ENCODE data around the gene SETD1B. TPM values are rescaled to one million over a fixed set of nuclear protein-coding genes. Genes with fewer than 3 reads are reported as not detected.

SETD1B gene
- total and polyA plus RNA-seq, 2 donors (not counting 1 experiment from before 2014, with no cell fraction given): 1.2 to 3.5 TPM

DNA sequence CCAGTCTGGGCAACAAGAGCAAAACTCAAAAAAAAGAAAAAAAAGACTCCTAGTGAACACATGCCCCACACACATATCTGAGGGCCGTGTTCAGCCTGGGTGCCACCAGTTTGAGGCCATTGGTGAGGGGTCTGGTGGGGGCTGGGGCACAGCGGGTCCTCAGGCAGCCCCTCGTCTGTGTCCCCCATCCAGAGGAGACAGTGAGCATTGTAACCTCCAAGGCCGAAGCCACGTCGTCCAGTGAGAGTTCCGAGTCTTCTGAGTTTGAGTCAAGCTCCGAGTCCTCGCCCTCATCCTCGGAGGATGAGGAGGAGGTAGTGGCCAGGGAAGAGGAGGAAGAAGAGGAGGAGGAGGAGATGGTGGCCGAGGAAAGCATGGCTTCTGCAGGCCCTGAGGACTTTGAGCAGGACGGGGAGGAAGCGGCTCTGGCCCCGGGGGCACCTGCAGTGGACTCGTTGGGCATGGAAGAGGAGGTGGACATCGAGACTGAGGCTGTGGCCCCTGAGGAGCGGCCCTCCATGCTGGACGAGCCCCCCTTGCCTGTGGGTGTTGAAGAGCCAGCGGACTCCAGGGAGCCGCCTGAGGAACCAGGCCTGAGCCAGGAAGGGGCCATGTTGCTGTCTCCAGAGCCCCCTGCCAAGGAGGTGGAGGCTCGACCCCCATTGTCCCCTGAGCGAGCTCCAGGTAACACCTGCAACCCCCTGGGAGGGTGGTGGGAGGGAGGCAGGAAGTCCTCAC lies 15.6 kb downstream of the SETD1B start:
- H3K4me2 ChIP-seq (ENCODE audit: extremely low read depth, insufficient read depth, low read length): no peak overlapping the region
- H3K27ac ChIP-seq (ENCODE audit: insufficient read depth, low read length): no peak overlapping the region
- no peaks in the 10 kb centered on the region for H3K4me1 ChIP-seq (ENCODE audit: control insufficient read depth, extremely low read depth, insufficient read depth, low read length)
- peaks cover 14% of the 10 kb centered on the region for H3K79me2 ChIP-seq (ENCODE audit: control insufficient read depth, insufficient read depth, low read length)
- TF ChIP-seq, protein P1, sequence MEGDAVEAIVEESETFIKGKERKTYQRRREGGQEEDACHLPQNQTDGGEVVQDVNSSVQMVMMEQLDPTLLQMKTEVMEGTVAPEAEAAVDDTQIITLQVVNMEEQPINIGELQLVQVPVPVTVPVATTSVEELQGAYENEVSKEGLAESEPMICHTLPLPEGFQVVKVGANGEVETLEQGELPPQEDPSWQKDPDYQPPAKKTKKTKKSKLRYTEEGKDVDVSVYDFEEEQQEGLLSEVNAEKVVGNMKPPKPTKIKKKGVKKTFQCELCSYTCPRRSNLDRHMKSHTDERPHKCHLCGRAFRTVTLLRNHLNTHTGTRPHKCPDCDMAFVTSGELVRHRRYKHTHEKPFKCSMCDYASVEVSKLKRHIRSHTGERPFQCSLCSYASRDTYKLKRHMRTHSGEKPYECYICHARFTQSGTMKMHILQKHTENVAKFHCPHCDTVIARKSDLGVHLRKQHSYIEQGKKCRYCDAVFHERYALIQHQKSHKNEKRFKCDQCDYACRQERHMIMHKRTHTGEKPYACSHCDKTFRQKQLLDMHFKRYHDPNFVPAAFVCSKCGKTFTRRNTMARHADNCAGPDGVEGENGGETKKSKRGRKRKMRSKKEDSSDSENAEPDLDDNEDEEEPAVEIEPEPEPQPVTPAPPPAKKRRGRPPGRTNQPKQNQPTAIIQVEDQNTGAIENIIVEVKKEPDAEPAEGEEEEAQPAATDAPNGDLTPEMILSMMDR (conservative IDR thresholded peaks at IDR 0.05 in 1 of 2, IDR thresholded peaks at IDR 0.05 in 1 of 2; ENCODE audit: low read depth in 1 of 2, low read length in 2 of 2): no peak
- no peak for DNase-seq (ENCODE audit: low read depth in 2 of 2)
- peaks cover 58% of the 10 kb centered on the region for H3K36me3 ChIP-seq (ENCODE audit: control insufficient read depth, insufficient read depth, low read length)
- H3K27me3 ChIP-seq (ENCODE audit: control insufficient read depth, insufficient read depth, low read length): no peaks in the 10 kb centered on the region
- H4K20me1 ChIP-seq (ENCODE audit: control insufficient read depth, extremely low read depth, insufficient read depth, low read length): no peaks in the 10 kb centered on the region
- no peak overlapping the region for H3K9ac ChIP-seq (ENCODE audit: insufficient read depth, low read length)
- no peak overlapping the region for H2AFZ ChIP-seq (ENCODE audit: low read length)
- H3K4me3 ChIP-seq (replicated peaks in 1 of 4; ENCODE audit: control extremely low read depth in 1 of 4, insufficient read depth in 1 of 4, low read depth in 3 of 4, low read length in 4 of 4): no peak overlapping the region
- H3K9me3 ChIP-seq (ENCODE audit: control insufficient read depth, insufficient read depth, low read depth, low read length): no peaks in the 10 kb centered on the region

DNA sequence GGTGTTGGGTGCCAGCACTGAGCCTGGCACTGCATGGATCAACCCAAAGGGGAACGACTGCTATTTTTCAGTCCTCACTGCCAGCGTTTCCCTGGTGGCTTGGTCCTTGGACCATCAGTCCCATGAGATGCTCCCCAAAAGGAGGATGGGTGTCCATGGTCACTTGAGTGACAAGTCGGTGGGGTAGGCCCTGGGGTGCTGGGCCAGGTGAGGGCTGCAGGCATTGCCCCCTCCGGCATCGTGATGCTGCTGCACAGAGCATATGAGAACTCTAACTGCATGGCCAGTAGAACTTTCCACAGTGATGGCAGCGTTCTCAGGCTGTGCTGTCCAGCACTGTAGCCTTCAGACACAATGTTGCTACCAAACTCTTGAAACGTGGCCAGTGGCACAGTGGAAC lies 16.2 kb downstream of the SETD1B start:
- no peaks in the 10 kb centered on the region for H3K4me1 ChIP-seq (ENCODE audit: control insufficient read depth, extremely low read depth, insufficient read depth, low read length)
- no peak for TF ChIP-seq EZH2 (IDR thresholded peaks at IDR 0.05; ENCODE audit: low read length, missing control alignments)
- TF ChIP-seq, protein P1 (conservative IDR thresholded peaks at IDR 0.05 in 1 of 2, IDR thresholded peaks at IDR 0.05 in 1 of 2; ENCODE audit: low read depth in 1 of 2, low read length in 2 of 2): no peak
- no peak overlapping the region for H2AFZ ChIP-seq (ENCODE audit: low read length)
- H3K9ac ChIP-seq (ENCODE audit: insufficient read depth, low read length): no peak overlapping the region
- no peaks in the 10 kb centered on the region for H4K20me1 ChIP-seq (ENCODE audit: control insufficient read depth, extremely low read depth, insufficient read depth, low read length)
- no peaks in the 10 kb centered on the region for H3K27me3 ChIP-seq (ENCODE audit: control insufficient read depth, insufficient read depth, low read length)
- DNase-seq (ENCODE audit: low read depth in 2 of 2): no peak
- no peak overlapping the region for H3K4me2 ChIP-seq (ENCODE audit: extremely low read depth, insufficient read depth, low read length)
- H3K9me3 ChIP-seq (ENCODE audit: control insufficient read depth, insufficient read depth, low read depth, low read length): no peaks in the 10 kb centered on the region
- no peak overlapping the region for H3K27ac ChIP-seq (ENCODE audit: insufficient read depth, low read length)
- H3K36me3 ChIP-seq (ENCODE audit: control insufficient read depth, insufficient read depth, low read length): peaks cover 55% of the 10 kb centered on the region
- H3K79me2 ChIP-seq (ENCODE audit: control insufficient read depth, insufficient read depth, low read length): peaks cover 8% of the 10 kb centered on the region
- H3K4me3 ChIP-seq (replicated peaks in 1 of 4; ENCODE audit: control extremely low read depth in 1 of 4, insufficient read depth in 1 of 4, low read depth in 3 of 4, low read length in 4 of 4): no peak overlapping the region

DNA sequence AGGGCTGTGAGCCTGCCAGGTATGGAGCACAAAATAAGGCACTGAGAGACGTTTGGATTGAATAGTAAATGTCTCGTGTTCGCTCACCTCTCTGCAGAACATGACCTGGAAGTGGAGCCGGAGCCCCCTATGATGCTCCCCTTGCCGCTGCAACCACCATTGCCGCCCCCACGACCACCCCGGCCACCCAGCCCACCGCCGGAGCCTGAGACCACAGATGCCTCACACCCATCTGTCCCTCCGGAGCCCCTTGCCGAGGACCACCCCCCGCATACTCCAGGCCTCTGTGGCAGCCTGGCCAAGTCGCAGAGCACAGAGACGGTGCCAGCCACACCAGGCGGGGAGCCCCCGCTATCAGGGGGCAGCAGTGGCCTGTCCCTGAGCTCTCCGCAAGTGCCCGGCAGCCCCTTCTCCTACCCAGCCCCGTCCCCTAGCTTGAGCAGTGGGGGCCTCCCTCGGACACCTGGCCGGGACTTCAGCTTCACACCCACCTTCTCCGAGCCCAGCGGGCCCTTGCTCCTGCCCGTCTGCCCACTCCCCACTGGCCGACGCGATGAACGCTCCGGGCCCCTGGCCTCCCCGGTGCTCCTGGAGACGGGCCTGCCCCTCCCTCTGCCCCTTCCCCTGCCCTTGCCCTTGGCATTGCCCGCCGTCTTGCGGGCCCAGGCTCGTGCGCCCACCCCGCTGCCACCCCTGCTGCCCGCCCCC lies 18.7 kb downstream of the SETD1B start:
- Histone ChIP-seq H3K4me1 (ENCODE audit: control insufficient read depth, extremely low read depth, insufficient read depth, low read length) (no peaks in the 10 kb centered on the region), H3K4me2 (ENCODE audit: extremely low read depth, insufficient read depth, low read length) (no peak overlapping the region), H2AFZ (ENCODE audit: low read length) (no peak overlapping the region), H3K79me2 (ENCODE audit: control insufficient read depth, insufficient read depth, low read length) (peaks cover 2% of the 10 kb centered on the region), H3K36me3 (ENCODE audit: control insufficient read depth, insufficient read depth, low read length) (peaks cover 49% of the 10 kb centered on the region), H3K9me3 (ENCODE audit: control insufficient read depth, insufficient read depth, low read depth, low read length) (no peaks in the 10 kb centered on the region), H3K27me3 (ENCODE audit: control insufficient read depth, insufficient read depth, low read length) (no peaks in the 10 kb centered on the region), H3K27ac (ENCODE audit: insufficient read depth, low read length) (no peak overlapping the region), H3K9ac (ENCODE audit: insufficient read depth, low read length) (no peak overlapping the region), H4K20me1 (ENCODE audit: control insufficient read depth, extremely low read depth, insufficient read depth, low read length) (no peaks in the 10 kb centered on the region), H3K4me3 (replicated peaks in 1 of 4; ENCODE audit: control extremely low read depth in 1 of 4, insufficient read depth in 1 of 4, low read depth in 3 of 4, low read length in 4 of 4) (no peak overlapping the region)
- DNase-seq (ENCODE audit: low read depth in 2 of 2): no peak
- TF ChIP-seq, protein P1 (conservative IDR thresholded peaks at IDR 0.05 in 1 of 2, IDR thresholded peaks at IDR 0.05 in 1 of 2; ENCODE audit: low read depth in 1 of 2, low read length in 2 of 2): no peak
- TF ChIP-seq EZH2 (IDR thresholded peaks at IDR 0.05; ENCODE audit: low read length, missing control alignments): no peak

Data from fibroblast of lung (primary cell).